Activated T-helper 1 cell treated with anti-CD3 and anti-CD28 coated beads, Interleukin-2, amount 50 U/mL, for 16 hours (primary cell): Measurements from ENCODE around the gene EHD3.

ENCODE experiments used
- DNase-seq, 2 donors: peaks; one replicate each; pipeline ENCODE4 v3.0.0-alpha.2; 2020; ENCODE audit warnings: low read depth in 1 of 2, low spot score in 1 of 2

EHD3 gene

GRCh38 chr2:31212659-31213600 lies 21.0 kb upstream of the EHD3 start:
- no peak for DNase-seq

- no peak for DNase-seq
Observed at GRCh38 chr2:31213601-31214443, 20.1 kb upstream of the EHD3 start.

DNA sequence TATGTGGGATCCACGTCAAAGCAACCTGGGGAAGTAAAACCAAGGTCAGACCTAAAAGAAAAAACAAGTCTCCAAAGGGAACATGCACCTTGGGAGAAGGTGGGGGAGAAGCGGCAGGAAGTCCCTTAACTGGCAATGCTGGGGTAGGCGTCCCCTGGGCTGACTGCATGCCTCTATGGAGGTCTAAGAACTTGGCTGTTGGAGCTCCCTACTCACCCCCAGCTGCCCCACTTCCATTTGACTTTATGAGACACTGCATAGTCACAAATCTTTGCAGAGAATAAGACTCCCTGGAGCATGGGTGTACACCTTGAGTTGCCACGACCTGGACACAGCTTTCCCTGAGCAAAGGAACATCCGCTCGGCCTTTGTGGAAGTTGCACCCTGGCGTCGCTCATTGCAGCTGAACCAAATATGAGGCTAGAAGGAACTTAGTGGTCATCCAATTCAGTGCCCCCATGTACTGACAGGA lies 19.5 kb upstream of the EHD3 start:
- DNase-seq, result no peak

DNA sequence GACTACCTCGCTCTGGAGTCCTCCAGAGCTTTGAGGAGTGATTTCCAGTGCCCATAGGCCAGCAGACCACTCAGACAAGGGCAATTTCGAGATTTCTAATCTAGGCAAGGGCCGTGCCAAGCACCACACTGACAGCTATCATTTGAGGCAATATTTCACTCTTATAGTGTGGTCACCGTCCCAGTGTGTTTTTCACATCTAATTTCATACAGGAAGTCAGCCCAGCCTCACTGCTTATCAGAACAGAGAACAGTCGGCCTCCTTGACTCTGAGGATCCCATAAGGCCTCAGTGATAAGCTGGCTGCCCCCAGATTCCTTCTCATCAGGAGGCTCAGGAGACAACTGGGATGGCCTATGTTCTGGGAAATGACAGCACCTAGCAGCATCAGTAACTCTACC lies 17.2 kb upstream of the EHD3 start:
- DNase-seq, result no peak

GRCh38 chr2:31217465-31218200 lies 16.3 kb upstream of the EHD3 start, which contains the start of gene CAPN14:
Gene CAPN14, minus strand, starts transcription at chr2:31217515. Its CDS starts 12,068 bp downstream, at chr2:31205447.
- DNase-seq, result no peak

DNA sequence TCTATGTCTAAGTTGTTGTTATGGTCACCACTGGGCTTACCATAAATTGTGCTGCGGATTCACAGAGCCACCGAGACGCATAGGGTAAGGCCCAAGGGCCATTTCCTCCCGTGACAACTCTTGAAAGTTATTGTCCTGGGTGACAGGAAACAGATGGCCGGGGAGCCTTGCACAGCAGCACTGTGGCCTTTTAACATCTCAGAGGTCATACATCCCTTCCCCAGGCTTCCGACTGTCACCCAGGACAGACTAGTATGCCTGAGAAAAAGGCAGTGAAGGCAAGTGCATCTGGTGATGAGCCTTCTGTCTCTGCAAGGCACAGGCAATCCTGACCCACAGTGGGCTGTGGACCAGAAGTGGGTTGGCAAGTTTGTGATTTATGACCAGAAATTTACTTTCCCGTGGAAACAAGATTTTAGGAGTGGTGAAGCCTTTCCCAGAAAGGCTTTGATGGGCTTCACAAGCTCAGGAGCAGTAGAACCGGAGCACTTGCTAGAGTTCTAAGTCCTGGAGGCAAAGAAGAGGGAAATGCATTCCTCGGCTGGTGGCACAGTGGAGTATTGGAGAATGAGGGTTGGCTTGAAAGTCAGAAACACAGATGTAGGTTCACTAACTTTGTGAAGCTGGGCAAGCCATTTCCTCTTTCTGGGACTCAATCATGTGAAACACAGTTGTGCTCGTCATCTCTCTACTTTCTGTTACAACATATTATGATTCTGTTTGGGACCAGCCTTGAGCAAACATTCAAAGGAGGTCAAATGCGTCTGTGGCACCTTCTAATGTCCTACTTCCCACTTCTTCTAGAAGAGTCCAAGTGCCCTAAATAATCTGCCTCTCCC lies 14.6 kb upstream of the EHD3 start:
- DNase-seq, result no peak

GRCh38 chr2:31221544-31221943 lies 12.4 kb upstream of the EHD3 start:
- DNase-seq, result no peak

DNA sequence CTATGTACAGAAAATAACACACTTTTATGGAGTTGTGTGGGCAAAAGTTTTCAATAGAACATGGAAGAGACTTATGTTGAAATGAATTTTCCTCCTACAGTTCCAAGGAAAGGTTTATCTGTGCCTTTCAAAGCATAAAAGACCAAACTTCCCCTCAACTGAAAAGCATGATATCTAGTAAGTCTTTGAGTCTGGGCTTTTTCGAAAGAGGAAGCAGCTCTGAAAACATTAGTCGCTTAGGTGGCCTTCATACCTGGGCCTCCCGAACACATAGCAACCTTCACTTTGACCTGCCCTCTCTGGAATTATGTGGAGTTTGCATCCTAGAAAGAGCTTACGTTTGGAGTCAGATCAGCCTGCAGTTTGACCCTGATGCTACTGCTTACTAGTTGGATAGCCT lies 11.9 kb upstream of the EHD3 start:
- DNase-seq, result no peak

GRCh38 chr2:31223026-31223425 lies 10.9 kb upstream of the EHD3 start:
- DNase-seq, result no peak

DNA sequence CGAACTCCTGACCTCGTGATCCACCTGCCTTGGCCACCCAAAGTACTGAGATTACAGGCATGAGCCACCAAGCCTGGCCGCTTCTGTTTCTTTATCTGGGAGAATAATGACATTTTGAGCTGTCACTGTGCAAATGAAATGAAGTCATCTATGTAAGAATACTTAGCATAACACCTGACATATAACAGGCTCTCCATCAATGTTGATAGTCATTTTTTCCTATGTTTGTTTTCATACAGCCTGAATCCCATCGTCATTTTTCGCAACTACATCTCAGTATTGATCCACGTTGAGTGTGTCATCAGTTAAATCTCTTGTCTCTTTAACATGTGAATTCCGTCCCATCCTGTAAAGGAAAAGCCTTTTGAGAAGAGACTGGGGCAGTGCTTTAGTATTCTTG lies 10.2 kb upstream of the EHD3 start:
- no peak for DNase-seq

GRCh38 chr2:31226266-31226665 lies 7.7 kb upstream of the EHD3 start:
- DNase-seq, result no peak

DNA sequence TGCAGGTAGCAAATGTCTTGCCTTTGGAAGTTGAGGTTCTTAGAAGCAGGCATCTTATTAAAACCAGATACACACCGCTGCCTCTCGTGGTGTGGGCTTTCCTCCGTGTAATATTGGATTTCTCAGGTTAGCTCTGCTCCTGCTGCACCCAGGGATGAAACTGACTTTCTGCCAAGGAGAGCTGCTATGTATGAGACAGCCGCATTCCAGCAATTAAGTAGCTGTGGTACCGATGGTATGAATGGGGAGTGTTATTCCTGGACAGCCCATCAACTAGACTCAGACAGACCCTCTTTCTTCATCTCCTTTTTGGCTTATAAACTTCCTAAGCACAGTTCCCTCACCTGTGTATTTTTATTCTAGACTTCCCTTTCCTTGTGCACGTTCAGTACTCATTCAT lies 6.8 kb upstream of the EHD3 start:
- DNase-seq, result no peak

DNA sequence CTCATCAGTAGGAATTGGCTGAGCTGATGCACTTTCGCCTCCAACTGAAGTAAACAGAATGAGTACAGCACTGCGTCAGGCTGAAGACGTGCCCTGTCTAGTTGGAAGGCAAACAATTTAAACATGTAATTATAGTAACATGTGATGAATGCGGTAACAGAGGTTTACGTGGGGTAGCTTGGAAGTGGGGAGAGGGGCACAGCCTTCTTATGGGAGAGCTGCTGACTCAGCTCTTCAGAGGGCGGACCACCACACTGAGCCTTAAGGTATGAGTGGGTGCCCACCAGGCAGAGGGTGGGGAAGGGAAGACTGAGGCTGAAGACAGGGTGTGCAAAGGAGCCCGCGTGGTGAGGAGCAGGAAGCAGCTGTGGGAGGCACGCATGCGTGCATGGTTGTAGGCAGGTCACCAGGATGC lies 6.2 kb upstream of the EHD3 start:
- no peak for DNase-seq

DNA sequence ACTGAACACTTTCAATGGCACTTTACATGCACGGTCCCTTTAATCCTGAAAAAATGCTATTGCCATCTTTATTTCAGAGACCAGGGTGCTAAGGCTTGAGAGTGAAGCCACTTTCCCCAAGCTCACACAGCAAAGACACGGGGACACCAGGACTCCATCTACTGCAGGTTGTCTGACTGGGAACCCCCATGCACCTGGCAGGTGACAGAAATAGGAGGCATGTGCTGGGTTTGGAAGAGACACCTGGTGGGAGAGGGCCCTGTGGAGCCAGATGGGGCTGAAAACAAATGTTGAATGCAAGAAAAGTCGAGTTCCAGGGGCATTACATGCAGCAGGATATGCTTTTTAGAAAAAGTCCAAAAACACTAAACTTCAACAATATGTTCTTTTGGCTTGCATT lies 5.2 kb upstream of the EHD3 start:
- no peak for DNase-seq

- no peak for DNase-seq
Observed at GRCh38 chr2:31230751-31231150, 3.2 kb upstream of the EHD3 start.

- no peak for DNase-seq
Observed at GRCh38 chr2:31231571-31232302, 2.2 kb upstream of the EHD3 start.

GRCh38 chr2:31232586-31232985 lies 1.4 kb upstream of the EHD3 start:
- DNase-seq, result no peak

GRCh38 chr2:31233231-31233630 lies 721 bp upstream of the EHD3 start:
- no peak for DNase-seq

DNA sequence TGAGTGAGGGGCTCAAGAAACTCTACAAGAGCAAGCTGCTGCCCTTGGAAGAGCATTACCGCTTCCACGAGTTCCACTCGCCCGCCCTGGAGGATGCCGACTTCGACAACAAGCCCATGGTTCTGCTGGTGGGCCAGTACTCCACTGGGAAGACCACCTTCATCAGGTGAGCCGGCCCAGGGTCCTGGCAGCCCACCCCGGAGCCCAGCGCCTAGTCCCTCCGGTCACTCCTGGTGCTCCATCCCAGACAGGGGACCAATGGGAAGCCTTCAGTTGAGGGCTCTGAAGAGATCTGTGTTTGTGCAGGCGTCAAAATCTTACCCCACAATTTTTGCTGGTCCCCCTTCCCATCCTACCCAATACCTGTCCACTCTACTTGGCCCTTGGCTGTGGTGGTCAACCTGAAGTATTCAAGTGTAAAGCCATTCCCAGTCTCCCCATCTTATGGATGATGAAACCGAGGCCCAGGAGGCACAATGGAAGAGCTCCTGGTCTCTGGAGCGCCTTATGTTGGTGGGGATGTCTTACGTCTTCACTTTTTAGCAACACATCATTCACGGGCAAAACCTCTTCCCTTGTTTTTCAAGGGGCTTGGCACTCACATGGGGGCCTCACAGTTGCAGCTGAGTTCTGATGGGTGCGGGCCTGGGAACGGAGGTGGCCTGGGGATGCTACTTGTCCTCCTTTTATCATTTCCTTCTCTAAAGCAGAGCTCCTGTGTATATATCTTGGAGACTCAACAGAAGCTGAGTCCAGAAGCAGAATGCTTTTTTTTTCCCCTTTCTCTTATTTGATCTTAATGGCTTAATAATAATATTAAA lies 941 bp downstream of the EHD3 start:
- DNase-seq, result no peak
